SU-DHL-6 (cell line): ENCODE results near the gene MYO7A.

Experiments
- H2AFZ ChIP-seq: fragments of 200-600 bp; sonication (generic); 2 replicates; pipeline ENCODE4 v1.6.1; 2014; ENCODE audit warnings: low read depth, mild to moderate bottlenecking, moderate library complexity, mixed read lengths, antibody characterized with exemption, low read length; ENCODE audit not compliant: severe bottlenecking
- H3F3A ChIP-seq: fragments of 200-600 bp; shearing (Covaris generic); 2 replicates; pipeline ENCODE4 v1.6.0; 2016; ENCODE audit warnings: antibody characterized with exemption, mild to moderate bottlenecking; ENCODE audit not compliant: insufficient read depth
- H3K27ac ChIP-seq: fragments of 200-600 bp; sonication (generic); 2 replicates; pipeline ENCODE4 v1.5.1; 2016; ENCODE audit warnings: low read depth, mild to moderate bottlenecking, low read length, moderate library complexity, mixed read lengths
- H3K27me3 ChIP-seq: fragments of 200-600 bp; sonication (generic), shearing (Covaris generic); 2 replicates; pipeline ENCODE4 v1.6.0; 2014; ENCODE audit warnings: mild to moderate bottlenecking, low read length
- H3K36me3 ChIP-seq: fragments of 200-600 bp; sonication (generic); 2 replicates; pipeline ENCODE4 v1.6.1; 2014; ENCODE audit warnings: mild to moderate bottlenecking, low read length, mixed read lengths
- H3K4me2 ChIP-seq: fragments of 300-600, 200-600 bp; shearing (Covaris generic), sonication (generic); 2 replicates; pipeline ENCODE4 v1.6.0; 2014; ENCODE audit warnings: low read length, low read depth, mild to moderate bottlenecking; ENCODE audit not compliant: poor library complexity, severe bottlenecking
- H3K4me3 ChIP-seq: fragments of 200-600 bp; sonication (generic); 2 replicates; pipeline ENCODE4 v1.5.1; 2014; ENCODE audit warnings: antibody characterized with exemption, low read length, mild to moderate bottlenecking, mixed read lengths; ENCODE audit not compliant: insufficient read depth, poor library complexity, severe bottlenecking
- H3K79me2 ChIP-seq: fragments of 200-600 bp; sonication (generic); 2 replicates; pipeline ENCODE4 v1.6.1; 2014; ENCODE audit warnings: mild to moderate bottlenecking, low read length, moderate library complexity; ENCODE audit not compliant: insufficient read depth
- H3K9ac ChIP-seq: fragments of 200-600 bp; sonication (generic); 2 replicates; pipeline ENCODE4 v1.7.0; 2014; ENCODE audit warnings: mild to moderate bottlenecking, low read length
- H3K9me2 ChIP-seq: fragments of 200-600 bp; sonication (generic); replicated peaks from 2 replicates; pipeline ENCODE4 v1.6.1; 2014; ENCODE audit warnings: low read length; ENCODE audit not compliant: insufficient read depth
- H3K9me3 ChIP-seq: fragments of 200-600 bp; sonication (generic); 2 replicates; pipeline ENCODE4 v1.6.1; 2014; ENCODE audit warnings: low read length, mixed read lengths; ENCODE audit not compliant: insufficient read depth
- H4K20me1 ChIP-seq: fragments of 200-600 bp; sonication (generic); 2 replicates; pipeline ENCODE4 v1.6.1; 2014; ENCODE audit warnings: low read depth, mild to moderate bottlenecking, antibody characterized with exemption, low read length, moderate library complexity, mixed read lengths
- EZH2phosphoT487 ChIP-seq: fragments of 200-600 bp; sonication (generic), shearing (Covaris generic); conservative IDR thresholded peaks from 2 replicates; pipeline ENCODE4 v1.6.1; 2018; ENCODE audit warnings: mild to moderate bottlenecking, antibody characterized with exemption, low read length, moderate library complexity, mixed read lengths
- TF ChIP-seq, protein P1 (sequence below): fragments of 200-600 bp; sonication (generic); IDR thresholded peaks from one replicate; pipeline ENCODE4 v1.5.1; 2017; ENCODE audit warnings: antibody characterized with exemption, mild to moderate bottlenecking, low read length, moderate library complexity; ENCODE audit not compliant: insufficient read depth, poor library complexity, severe bottlenecking

The MYO7A gene

DNA sequence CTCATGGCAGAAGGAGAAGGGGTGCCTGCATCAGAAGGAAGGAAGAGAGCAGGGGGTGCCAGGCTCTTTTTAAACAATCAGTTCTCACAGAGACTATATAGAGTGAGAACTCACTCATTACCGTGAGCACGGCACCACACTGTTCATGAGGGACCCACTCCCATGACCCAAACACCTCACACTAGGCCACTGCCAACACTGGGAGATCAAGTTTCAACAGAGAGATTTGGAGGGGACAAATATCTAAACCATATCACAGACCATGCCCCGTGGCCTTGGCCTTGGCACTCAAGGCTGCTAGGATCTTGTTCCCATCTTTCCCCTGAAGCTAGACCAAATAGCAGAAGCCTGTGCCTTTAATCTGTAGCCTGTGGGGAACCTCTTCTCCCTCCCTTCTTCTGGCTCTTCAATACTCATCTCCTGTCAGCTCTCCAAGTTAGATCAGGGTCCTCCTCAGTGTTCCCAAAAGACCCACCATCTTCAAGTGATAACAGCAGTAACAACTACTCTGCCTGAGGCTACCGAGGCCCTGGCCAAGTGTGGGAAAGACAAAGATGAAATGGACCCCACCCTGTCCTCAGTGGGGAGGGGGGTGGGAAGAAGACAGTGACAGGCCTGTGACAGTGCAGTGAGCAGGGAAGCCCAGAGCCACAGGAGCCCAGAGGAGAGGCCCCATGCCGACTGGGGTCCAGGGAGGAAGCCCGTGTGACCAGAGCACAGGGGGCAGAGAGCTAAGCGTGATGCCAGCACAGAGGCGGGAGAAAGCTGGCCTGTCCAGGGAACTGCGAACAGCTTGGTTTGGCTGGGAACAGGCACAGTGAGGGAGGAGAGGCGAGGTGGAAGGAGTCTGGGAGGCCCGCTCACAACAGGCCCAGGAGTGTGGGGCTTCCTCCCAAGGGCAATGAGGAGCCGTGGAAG lies 72.6 kb downstream of the MYO7A start:
- no peaks in the 10 kb centered on the region for H3K9me2 ChIP-seq
- H3K36me3 ChIP-seq, result no peaks in the 10 kb centered on the region
- TF ChIP-seq, protein P1, sequence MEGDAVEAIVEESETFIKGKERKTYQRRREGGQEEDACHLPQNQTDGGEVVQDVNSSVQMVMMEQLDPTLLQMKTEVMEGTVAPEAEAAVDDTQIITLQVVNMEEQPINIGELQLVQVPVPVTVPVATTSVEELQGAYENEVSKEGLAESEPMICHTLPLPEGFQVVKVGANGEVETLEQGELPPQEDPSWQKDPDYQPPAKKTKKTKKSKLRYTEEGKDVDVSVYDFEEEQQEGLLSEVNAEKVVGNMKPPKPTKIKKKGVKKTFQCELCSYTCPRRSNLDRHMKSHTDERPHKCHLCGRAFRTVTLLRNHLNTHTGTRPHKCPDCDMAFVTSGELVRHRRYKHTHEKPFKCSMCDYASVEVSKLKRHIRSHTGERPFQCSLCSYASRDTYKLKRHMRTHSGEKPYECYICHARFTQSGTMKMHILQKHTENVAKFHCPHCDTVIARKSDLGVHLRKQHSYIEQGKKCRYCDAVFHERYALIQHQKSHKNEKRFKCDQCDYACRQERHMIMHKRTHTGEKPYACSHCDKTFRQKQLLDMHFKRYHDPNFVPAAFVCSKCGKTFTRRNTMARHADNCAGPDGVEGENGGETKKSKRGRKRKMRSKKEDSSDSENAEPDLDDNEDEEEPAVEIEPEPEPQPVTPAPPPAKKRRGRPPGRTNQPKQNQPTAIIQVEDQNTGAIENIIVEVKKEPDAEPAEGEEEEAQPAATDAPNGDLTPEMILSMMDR, result no peak
- no peaks in the 10 kb centered on the region for H3K27me3 ChIP-seq
- H3K9ac ChIP-seq, result no peak overlapping the region
- H4K20me1 ChIP-seq, result no peaks in the 10 kb centered on the region
- no peak overlapping the region for H3K4me2 ChIP-seq
- no peak overlapping the region for H3K27ac ChIP-seq
- H3K9me3 ChIP-seq, result no peaks in the 10 kb centered on the region
- H3K4me3 ChIP-seq, result no peak overlapping the region
- no peaks in the 10 kb centered on the region for H3K79me2 ChIP-seq
- H3F3A ChIP-seq, result no peaks in the 10 kb centered on the region
- H2AFZ ChIP-seq, result no peak overlapping the region

GRCh38 chr11:77201370-77201769 lies 73.3 kb downstream of the MYO7A start:
- Histone ChIP-seq H3K9me3 (no peaks in the 10 kb centered on the region), H3K79me2 (no peaks in the 10 kb centered on the region), H3K9me2 (no peaks in the 10 kb centered on the region), H3K4me2 (no peak overlapping the region), H3K4me3 (no peak overlapping the region), H3K9ac (no peak overlapping the region), H4K20me1 (no peaks in the 10 kb centered on the region), H3F3A (no peaks in the 10 kb centered on the region), H3K27ac (no peak overlapping the region), H3K36me3 (no peaks in the 10 kb centered on the region), H2AFZ (no peak overlapping the region), H3K27me3 (no peaks in the 10 kb centered on the region)
- TF ChIP-seq, protein P1, result no peak
- no peak for TF ChIP-seq EZH2phosphoT487

GRCh38 chr11:77201991-77202841 lies 74.2 kb downstream of the MYO7A start:
- H3F3A ChIP-seq, result no peaks in the 10 kb centered on the region
- no peak overlapping the region for H3K9ac ChIP-seq
- H3K9me2 ChIP-seq, result no peaks in the 10 kb centered on the region
- TF ChIP-seq EZH2phosphoT487, result no peak
- TF ChIP-seq, protein P1, result no peak
- H2AFZ ChIP-seq, result no peak overlapping the region
- H3K27ac ChIP-seq, result no peak overlapping the region
- no peaks in the 10 kb centered on the region for H4K20me1 ChIP-seq
- H3K27me3 ChIP-seq, result no peaks in the 10 kb centered on the region
- no peak overlapping the region for H3K4me3 ChIP-seq
- no peaks in the 10 kb centered on the region for H3K79me2 ChIP-seq
- H3K36me3 ChIP-seq, result no peaks in the 10 kb centered on the region
- H3K4me2 ChIP-seq, result no peak overlapping the region
- no peaks in the 10 kb centered on the region for H3K9me3 ChIP-seq
